A549 (cell line): ENCODE results near the gene PRR15L. TPM values are rescaled to one million over a fixed set of nuclear protein-coding genes. Genes with fewer than 3 reads are reported as not detected.

Source experiments
- ATAC-seq, 2 experiments: fragments of 200-7000 bp in 1 of 2; fragments of >200 bp in 1 of 2; cut with Nextera tagmentation in 1 of 2; cut with Tn5 transposase in 1 of 2; 3 replicates each; pipeline versions ENCODE4 v1.8.0 to v1.9.1; 2018 to 2020; ENCODE audit warnings: mild to moderate bottlenecking in 1 of 2, moderate library complexity in 1 of 2
- CTCF ChIA-PET: fragments of 300-600 bp; sonication (Branson Sonifier 250); formaldehyde crosslinking; extraction: SDS; loops from one replicate; lab custom pipeline; 2021; ENCODE audit warnings: antibody characterized with exemption, inconsistent platforms; lab: Yijun Ruan, JAX
- POLR2A ChIA-PET: fragments of 350-600 bp; formaldehyde crosslinking; extraction: SDS; loops from one replicate; lab custom pipeline; 2021; ENCODE audit warnings: antibody characterized with exemption, inconsistent platforms; lab: Yijun Ruan, JAX
- DNase-seq, 2 experiments: peaks; one replicate each; pipeline versions ENCODE4 v3.0.0 to v3.0.0-alpha.2; 2011 to 2016; ENCODE audit warnings: low read depth in 1 of 2, low spot score in 1 of 2
- FAIRE-seq: peaks from 2 replicates; lab custom pipeline; 2011; peaks lifted over from hg19 to GRCh38; lab: Jason Lieb, UNC
- H3K27ac ChIP-seq, 2 experiments: fragments of >200 bp; sonication (Bioruptor Twin); formaldehyde crosslinking; 3 replicates each; pipeline ENCODE4 v1.5.1; 2016 to 2017
- H3K4me1 ChIP-seq: fragments of >200 bp; sonication (Bioruptor Twin); formaldehyde crosslinking; 3 replicates; pipeline ENCODE4 v1.6.1; 2016
- H3K4me2 ChIP-seq: fragments of >200 bp; sonication (Bioruptor Twin); formaldehyde crosslinking; 3 replicates; pipeline ENCODE4 v1.6.1; 2016
- H3K4me3 ChIP-seq: fragments of >200 bp; sonication (Bioruptor Twin); formaldehyde crosslinking; 3 replicates; pipeline ENCODE4 v1.5.1; 2016
- H3K9me3 ChIP-seq: fragments of >200 bp; sonication (Bioruptor Twin); formaldehyde crosslinking; 3 replicates; pipeline ENCODE4 v1.6.1; 2016
- BHLHE40 ChIP-seq: IDR thresholded peaks from 2 replicates; pipeline ENCODE4 v1.6.1; 2012; ENCODE audit warnings: low read depth, low read length, inconsistent platforms
- CBX8 ChIP-seq: fragments of 200-600 bp; sonication (generic); IDR thresholded peaks from 2 replicates; pipeline ENCODE4 v1.6.1; 2016
- CEBPB ChIP-seq, 2 experiments: fragments of >200 bp in 1 of 2; sonication (Bioruptor Twin) in 1 of 2; formaldehyde crosslinking in 1 of 2; IDR thresholded peaks; 2 replicates each; pipeline ENCODE4 v1.6.1; 2012 to 2016
- EHMT2 ChIP-seq: fragments of 200-600 bp; sonication (generic); IDR thresholded peaks from 2 replicates; pipeline ENCODE4 v1.6.1; 2016; ENCODE audit warnings: antibody characterized with exemption, low read depth, mild to moderate bottlenecking, moderate library complexity
- ELK1 ChIP-seq: fragments of 150-350 bp; IDR thresholded peaks from 2 replicates; pipeline ENCODE4 v1.6.1; 2014; ENCODE audit warnings: low read depth, mild to moderate bottlenecking, low read length
- EP300 ChIP-seq, 2 experiments: fragments of >200 bp; sonication (Bioruptor Twin); formaldehyde crosslinking; IDR thresholded peaks; 2 replicates in 1 of 2; 3 replicates in 1 of 2; pipeline ENCODE4 v1.6.1; 2016 to 2017
- HDAC2 ChIP-seq: fragments of 200-600 bp; sonication (generic); IDR thresholded peaks from 2 replicates; pipeline ENCODE4 v1.6.1; 2016
- HES2 ChIP-seq: fragments of >200 bp; sonication (Bioruptor Twin); formaldehyde crosslinking; IDR thresholded peaks from 2 replicates; pipeline ENCODE4 v1.6.1; 2016
- HEYL ChIP-seq: fragments of 250-450 bp; sonication (Bioruptor Pico); IDR thresholded peaks from 2 replicates; pipeline ENCODE4 v1.8.0; 2021; ENCODE audit warnings: mild to moderate bottlenecking, moderate library complexity
- KDM1A ChIP-seq: fragments of 200-600 bp; sonication (generic); IDR thresholded peaks from 2 replicates; pipeline ENCODE4 v1.6.1; 2016; ENCODE audit warnings: low read depth, mild to moderate bottlenecking
- MYC ChIP-seq: IDR thresholded peaks from 2 replicates; pipeline ENCODE4 v1.6.1; 2012; ENCODE audit warnings: mild to moderate bottlenecking, inconsistent platforms, low read length, improper control_type of control experiment, borderline replicate concordance
- PHF8 ChIP-seq: fragments of 200-600 bp; sonication (generic); IDR thresholded peaks from 2 replicates; pipeline ENCODE4 v1.6.1; 2016; ENCODE audit warnings: low read depth, mild to moderate bottlenecking, antibody characterized with exemption, moderate library complexity, borderline replicate concordance
- TFCP2L1 ChIP-seq: fragments of 250-450 bp; sonication (Bioruptor Pico); IDR thresholded peaks from 2 replicates; pipeline ENCODE4 v1.5.0; 2021; ENCODE audit warnings: mild to moderate bottlenecking
- ZC3H11A ChIP-seq: fragments of 450-650 bp; IDR thresholded peaks from 2 replicates; pipeline ENCODE4 v1.6.1; 2014; ENCODE audit warnings: antibody characterized with exemption, mild to moderate bottlenecking
- ZNF302 ChIP-seq: fragments of 250-450 bp; sonication (Bioruptor Pico); IDR thresholded peaks from 2 replicates; pipeline ENCODE4 v1.9.0; 2021; ENCODE audit warnings: inconsistent platforms, mild to moderate bottlenecking, moderate library complexity
- WGBS: methylation state at CpG from one replicate; pipeline ENCODE4 v1.1.6; 2017; ENCODE audit errors: missing lambda C conversion rate; 5-methylcytosine and 5-hydroxymethylcytosine counted together
- polyA plus RNA-seq, 4 experiments: library from polyadenylated mRNA; depleted of rRNA in 3 of 4; stranded (reverse); fragments of >200 nt; fragmentation: RNase III in 1 of 4; extraction: RNeasy Plus Mini Kit Qiagen cat#74134 plus additional on column Dnase treatment in 1 of 4; gene quantifications; 2 replicates in 3 of 4; 3 replicates in 1 of 4; pipeline ENCODE4 v1.2.3, GENCODE V29; 2011 to 2017
- TF ChIP-seq, protein P1 (sequence below): IDR thresholded peaks from 2 replicates; pipeline ENCODE4 v1.6.1; 2012
- TF ChIP-seq, protein P2 (sequence below): fragments of 250-450 bp; sonication (Bioruptor Pico); IDR thresholded peaks from 2 replicates; pipeline ENCODE4 v1.5.0; 2021; ENCODE audit warnings: mild to moderate bottlenecking, moderate library complexity, borderline replicate concordance

Gene PRR15L
- polyA plus RNA-seq, 2 of the 4 experiments (the other 2 are of a cell fraction) = 1.6 to 2.2 TPM

DNA sequence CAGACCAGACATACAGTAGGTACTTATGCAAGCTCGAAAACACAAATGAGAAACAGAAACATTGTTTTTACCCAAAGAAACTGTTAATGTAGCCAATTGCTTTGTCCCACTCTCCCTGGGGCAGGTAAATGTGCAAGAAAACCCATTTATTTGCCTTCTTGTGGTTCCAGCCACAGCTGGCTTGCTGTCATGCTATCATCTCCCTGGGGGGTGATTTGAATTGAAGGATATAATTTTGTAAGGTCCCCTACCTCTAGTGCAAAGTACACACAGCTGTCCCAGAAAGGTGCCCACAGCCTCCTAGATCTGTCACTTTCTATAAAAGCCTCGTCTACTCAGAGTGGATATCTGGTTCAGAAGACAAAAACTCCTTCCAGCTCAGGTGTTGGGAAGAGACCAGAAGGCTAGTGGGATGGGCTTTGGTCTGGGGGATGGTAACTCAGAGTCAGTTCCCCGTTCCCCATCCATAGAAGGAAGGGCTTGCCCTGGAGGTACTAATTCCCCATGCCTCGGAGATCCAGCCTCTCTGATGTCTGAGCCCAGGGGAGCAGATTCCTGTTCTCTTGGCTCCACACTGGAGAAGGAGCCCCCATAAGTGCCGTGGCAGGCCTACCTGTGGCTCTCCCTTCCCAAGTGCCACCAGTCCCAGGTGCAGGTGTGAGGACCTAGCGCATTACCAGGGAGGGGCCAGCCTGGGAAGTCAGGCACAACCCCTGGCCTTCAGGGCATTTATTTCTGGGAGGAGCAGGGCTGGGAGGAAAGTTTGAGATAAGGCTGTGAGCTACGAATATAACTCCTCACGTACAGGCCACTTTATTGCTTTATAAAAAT lies 2.4 kb upstream of the PRR15L start:
- ATAC-seq = no peak
- TF ChIP-seq EHMT2 (no peak), CBX8 (no peak), HEYL (CRISPR knock-in tag) (no peak), ZC3H11A (no peak), TFCP2L1 (CRISPR knock-in tag) (no peak), ELK1 (no peak), BHLHE40 (no peak)
- TF ChIP-seq, protein P1, sequence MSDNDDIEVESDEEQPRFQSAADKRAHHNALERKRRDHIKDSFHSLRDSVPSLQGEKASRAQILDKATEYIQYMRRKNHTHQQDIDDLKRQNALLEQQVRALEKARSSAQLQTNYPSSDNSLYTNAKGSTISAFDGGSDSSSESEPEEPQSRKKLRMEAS = no peak
- TF ChIP-seq, protein P2, sequence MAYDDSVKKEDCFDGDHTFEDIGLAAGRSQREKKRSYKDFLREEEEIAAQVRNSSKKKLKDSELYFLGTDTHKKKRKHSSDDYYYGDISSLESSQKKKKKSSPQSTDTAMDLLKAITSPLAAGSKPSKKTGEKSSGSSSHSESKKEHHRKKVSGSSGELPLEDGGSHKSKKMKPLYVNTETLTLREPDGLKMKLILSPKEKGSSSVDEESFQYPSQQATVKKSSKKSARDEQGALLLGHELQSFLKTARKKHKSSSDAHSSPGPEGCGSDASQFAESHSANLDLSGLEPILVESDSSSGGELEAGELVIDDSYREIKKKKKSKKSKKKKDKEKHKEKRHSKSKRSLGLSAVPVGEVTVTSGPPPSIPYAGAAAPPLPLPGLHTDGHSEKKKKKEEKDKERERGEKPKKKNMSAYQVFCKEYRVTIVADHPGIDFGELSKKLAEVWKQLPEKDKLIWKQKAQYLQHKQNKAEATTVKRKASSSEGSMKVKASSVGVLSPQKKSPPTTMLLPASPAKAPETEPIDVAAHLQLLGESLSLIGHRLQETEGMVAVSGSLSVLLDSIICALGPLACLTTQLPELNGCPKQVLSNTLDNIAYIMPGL (CRISPR knock-in tag) = no peak
- Histone ChIP-seq H3K9me3 (no peaks in the 10 kb centered on the region), H3K4me2 (no peak overlapping the region), H3K4me1 (peaks cover 32% of the 10 kb centered on the region), H3K4me3 (no peak overlapping the region), H3K27ac (peak overlapping the region in 1 of 2 experiments; percentile 14; a peak in 1 of 6 replicates)
- 81% methylated on average over 8 of the region's 8 CpGs for WGBS
- DNase-seq = no peak
- CTCF ChIA-PET = interaction anchor here (1.0 to 38.7 kb wide), 6 partner anchors 9 to 135 kb away, joined by 3 to 1426 read pairs (median 258); partner anchors contain the start of genes CDK5RAP3, PNPO and PRR15L
- POLR2A ChIA-PET = interaction anchor here (0.7 kb wide), 1 partner anchor 129 kb away, joined by 3 read pairs; the partner anchor contains the start of genes LRRC46 and MRPL10
- FAIRE-seq = peak; percentile 32

- 42% methylated on average over 4 of the region's 4 CpGs for WGBS
Observed at GRCh38 chr17:47956791-47957590, 692 bp downstream of the PRR15L start.

More at GRCh38 chr17:47956791-47957590, 692 bp downstream of the PRR15L start:
- TF ChIP-seq HEYL (CRISPR knock-in tag) (no peak), EP300 (IDR thresholded peaks at IDR 0.05) (no peak), CBX8 (no peak), PHF8 (no peak), CEBPB (IDR thresholded peaks at IDR 0.05) (no peak), KDM1A (no peak), MYC (no peak), ZNF302 (CRISPR knock-in tag) (no peak), HES2 (no peak), HDAC2 (no peak)
- TF ChIP-seq, protein P2 (CRISPR knock-in tag) = no peak
- POLR2A ChIA-PET = interaction anchor here (0.7 to 2.0 kb wide), 6 partner anchors 8 to 125 kb away, joined by 3 to 7 read pairs (median 4); partner anchors contain the start of genes LRRC46, MRPL10 and SP2
- Histone ChIP-seq H3K9me3 (no peaks in the 10 kb centered on the region), H3K4me1 (peaks cover 32% of the 10 kb centered on the region), H3K27ac (peak overlapping the region; percentile 72 to 75), H3K4me3 (peak overlapping the region; percentile 22; the same call in 2 of the 3 replicates), H3K4me2 (peak overlapping the region; percentile 71)
- FAIRE-seq (no peak), ATAC-seq (peak; percentile 11 to 50; a peak in 3 of 6 replicates), DNase-seq (no peak)
- CTCF ChIA-PET = interaction anchor here (0.5 to 38.7 kb wide), 13 partner anchors 6 to 118 kb away, joined by 3 to 1426 read pairs (median 4); partner anchors contain the start of genes CDK5RAP3, PNPO, PRR15L and SCRN2
